ENCODE results near the gene HTD2.
"Not testable (repeated sequence)": the region's sequence is repeated elsewhere in the genome, so short reads cannot be mapped to it uniquely, and the experiment has no call there.

HTD2 gene

GRCh38 chr3:58333206-58334012, 27.1 kb downstream of the HTD2 start:
- peak; percentile 41 for DNase-seq

DNA sequence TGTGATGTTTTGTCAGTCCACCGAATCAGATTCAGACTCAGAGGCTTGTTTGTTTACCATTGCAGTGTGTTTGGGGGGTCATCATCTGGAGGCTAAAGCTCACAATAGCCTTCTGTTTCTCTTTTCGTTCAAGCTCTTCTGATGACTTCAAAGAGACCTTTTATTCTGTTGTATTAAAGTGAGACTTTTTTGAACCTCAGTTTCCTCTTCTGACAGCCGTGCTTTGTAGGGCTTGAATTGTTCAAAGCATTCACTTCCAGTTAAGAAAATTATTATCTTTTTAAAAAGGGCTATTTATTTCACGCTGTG, 27.6 kb downstream of the HTD2 start:
- no peak for DNase-seq

GRCh38 chr3:58334506-58334884, 28.2 kb downstream of the HTD2 start:
- no peak for DNase-seq

- DNase-seq: no peak
Observed at GRCh38 chr3:58335652-58335947, 29.3 kb downstream of the HTD2 start.

DNA sequence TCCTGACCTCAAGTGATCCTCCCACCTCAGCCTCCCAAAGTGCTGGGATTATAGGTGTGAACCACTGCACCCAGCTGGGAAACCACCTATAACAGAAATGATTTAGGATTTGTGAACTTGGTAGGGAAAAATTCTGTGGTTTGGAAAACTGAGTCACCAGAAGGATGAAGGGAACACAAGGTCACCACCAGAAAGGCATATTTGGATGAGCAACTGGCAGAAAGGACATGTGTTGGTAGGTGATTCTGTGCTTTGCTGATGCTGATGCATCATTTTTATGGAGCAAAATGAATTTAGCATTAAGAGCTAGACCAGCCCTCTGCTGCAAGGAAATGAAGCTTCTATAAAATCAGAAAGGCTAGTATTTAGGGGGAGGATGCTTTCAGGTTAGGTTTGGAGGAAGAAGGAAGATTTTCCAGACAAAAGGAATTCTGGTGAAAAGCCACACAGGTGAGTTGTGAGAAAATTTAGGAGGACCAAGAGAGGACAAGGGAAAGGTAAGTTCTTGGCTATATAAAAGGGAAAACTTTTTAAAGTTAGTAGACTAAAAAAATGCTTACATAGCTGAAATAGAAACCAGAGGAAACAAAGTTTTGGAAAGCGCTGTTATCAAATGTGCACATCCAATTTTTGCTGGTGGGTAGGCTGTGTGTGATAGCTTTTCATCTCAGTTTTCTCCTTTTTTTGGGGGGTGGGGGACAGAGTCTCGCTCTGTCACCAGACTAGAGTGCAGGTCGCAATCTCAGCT, 30.0 kb downstream of the HTD2 start:
- peak; percentile 94 for DNase-seq

DNA sequence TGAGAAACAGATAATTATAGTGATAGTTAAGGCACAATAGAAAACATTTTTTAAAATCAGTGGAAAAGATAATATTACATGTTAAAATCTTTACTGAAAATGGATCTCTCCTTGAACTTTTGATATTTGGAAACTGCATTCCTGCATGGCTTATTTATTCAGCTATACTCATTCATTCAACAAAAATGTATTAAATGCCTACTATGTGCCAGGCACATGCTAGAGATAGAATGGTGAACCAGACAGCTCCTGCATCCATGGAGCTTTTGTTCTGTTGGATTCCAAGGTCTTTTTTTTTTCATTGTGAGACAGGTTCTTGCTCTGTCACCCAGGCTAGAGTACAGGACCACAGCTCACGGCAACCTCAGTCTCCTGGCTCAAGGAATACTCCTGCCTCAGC, 30.9 kb downstream of the HTD2 start:
- DNase-seq: no peak

GRCh38 chr3:58339146-58339545, 32.8 kb downstream of the HTD2 start:
- not testable (repeated sequence) for DNase-seq

DNA sequence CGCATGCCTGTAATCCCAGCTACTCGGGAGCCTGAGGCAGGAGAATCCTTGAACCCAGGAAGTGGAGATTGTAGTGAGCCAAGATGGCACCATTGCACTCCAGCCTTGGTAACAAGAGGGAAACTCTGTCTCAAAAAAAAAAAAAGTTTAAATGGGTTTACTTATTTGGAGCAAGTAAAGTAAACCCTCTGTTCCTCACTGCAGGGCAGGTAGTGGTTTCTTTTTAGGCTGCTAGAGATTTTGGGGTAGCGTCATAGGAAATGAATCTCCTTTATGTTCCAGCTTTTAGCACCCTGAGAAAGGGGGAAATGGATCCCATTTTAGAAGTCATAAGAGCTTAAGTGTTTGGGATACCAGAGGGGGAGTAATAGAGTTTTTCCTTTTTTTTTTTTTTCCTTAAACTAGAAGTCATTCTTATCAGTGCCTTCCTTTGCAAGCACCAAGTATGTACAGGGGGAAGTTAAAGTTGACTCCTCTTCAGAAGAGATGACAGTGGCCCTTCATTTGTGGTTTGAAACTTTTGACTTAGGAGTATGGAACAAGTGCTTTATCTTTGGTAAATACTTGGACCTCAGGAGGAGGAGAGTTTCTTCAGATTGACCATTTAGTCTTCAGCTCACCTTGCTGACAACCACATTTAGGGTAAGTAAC, 34.4 kb downstream of the HTD2 start:
- DNase-seq: no peak

- DNase-seq: peak; percentile 52
Observed at GRCh38 chr3:58341376-58341775, 35.1 kb downstream of the HTD2 start.

DNA sequence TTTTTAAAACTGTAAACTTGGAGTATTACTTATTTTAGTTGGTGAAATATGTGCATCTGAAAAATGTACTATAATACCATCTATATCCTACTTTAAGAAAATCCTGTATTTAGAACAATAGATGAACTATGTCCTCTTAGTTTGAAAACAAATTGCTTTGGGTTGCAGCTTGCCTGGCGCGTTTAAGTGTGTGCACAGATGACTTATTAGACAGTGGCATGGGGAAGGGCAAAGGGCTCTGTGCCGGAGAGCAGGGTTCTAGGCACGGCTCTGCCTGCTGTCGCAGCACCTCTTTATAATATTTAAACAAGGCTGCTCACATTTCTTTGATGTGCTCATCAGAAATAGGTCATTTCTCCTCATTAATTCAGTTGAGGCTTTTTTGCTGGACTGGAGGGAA, 36.4 kb downstream of the HTD2 start:
- no peak for DNase-seq

GRCh38 chr3:58345457-58345856, 39.1 kb downstream of the HTD2 start:
- peak; percentile 47 for DNase-seq

GRCh38 chr3:58346368-58346767, 40.0 kb downstream of the HTD2 start:
- DNase-seq: no peak

- no peak for DNase-seq
Observed at GRCh38 chr3:58347984-58348383, 41.7 kb downstream of the HTD2 start.

- no peak for DNase-seq
Observed at GRCh38 chr3:58349792-58350626, 43.7 kb downstream of the HTD2 start.

DNA sequence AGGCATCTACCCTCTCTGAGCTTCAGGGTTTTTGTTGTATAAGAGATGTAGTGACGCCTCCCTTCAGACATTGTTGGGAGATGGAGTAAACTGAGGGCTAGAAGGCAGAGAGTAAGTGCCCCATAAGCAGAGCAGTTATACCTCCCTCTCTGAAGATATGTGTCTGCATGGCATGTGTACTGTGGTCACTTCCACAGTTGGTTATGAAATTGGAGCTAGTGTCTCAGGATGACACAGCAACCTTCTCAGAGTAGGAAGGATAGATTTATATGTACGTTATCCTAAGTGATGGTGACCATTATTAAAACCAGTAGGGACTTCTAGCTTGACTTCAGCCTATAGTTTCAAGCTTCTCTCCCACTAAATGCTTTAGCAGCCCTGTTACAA, 44.3 kb downstream of the HTD2 start:
- peak; percentile 32 for DNase-seq

GRCh38 chr3:58351920-58352319, 45.6 kb downstream of the HTD2 start:
- DNase-seq: no peak

GRCh38 chr3:58352626-58353025, 46.3 kb downstream of the HTD2 start:
- DNase-seq: no peak

DNA sequence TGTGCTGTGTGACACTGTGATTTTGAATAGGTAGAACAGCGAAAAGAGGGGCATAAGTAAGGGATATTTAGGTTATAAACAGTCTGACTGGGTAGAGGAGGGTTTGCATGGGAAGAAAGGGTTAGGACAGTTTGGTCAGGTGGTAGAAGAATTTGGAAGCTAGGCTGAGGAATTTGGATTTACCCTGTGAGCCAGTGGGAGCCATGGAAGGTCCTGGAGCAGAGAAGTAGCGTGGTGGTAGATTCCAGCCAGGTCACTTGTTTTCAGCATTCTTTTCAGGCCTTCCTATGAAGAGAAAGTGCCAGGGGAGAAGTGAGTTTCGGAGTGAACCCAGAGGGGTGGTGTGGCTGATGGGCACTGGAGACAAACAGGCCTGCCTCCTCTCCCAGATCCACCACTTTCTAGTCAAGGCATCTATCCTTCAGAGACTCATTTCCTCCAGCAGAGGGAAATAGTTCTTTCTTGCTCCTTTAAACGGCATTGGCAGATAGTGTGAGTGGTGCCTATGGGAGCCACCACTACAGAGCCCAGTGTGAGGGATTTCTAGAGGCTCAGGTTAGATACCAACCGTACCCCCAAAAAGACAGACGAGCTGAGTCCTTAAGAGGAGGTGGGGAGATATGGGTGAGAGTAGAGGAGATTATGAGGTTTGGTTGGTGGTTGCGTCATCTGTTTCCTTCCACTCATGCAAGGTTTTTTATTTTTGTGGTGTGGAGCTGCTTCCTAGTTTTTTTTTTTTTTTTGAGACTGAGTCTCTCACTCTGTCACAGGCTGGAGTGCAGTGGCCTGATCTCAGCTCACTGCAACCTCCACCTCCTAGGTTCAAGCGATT, 47.6 kb downstream of the HTD2 start:
- peak; percentile 22 for DNase-seq

DNA sequence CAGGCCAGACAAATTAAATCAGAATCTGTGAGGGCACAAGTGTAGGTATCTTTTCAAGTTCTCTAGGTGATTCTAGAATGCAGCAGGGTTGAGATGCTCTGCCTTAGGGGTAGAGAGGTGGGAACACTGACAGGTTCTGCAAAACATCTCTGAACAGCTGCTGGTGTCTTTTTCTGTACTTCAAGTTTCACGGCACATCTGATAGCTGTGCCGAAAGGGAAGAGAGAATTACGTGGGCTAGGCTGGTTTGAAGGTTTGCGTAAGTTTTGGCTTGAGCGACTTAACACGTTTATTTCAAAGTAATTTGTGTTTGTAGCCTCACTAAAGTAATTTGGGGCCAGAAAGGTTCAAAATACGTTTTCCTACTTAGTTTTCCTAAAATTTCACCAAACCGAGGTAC, 48.9 kb downstream of the HTD2 start:
- DNase-seq: no peak

DNA sequence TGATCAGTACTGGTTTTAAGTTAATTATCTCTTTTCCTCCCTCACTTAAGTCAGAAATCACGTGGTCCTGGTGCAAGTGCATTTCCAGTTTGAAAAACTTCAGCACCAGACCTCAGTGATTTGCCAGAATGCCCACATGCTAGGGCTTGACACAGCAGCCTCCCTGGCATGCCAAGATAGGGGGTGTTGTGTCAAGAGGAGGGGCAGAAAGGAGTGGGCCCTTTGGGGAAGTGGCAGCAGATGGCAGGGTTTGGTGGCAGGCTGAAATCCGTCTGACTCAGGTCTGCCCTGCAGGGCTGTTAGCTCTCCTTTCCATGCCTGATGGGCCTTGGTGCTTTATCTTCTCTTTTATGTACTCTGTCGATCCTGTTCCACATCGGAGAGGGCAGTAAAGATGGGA, 49.7 kb downstream of the HTD2 start:
- no peak for DNase-seq

- DNase-seq: peak; percentile 25
Observed at GRCh38 chr3:58357402-58357801, 51.1 kb downstream of the HTD2 start.

DNA sequence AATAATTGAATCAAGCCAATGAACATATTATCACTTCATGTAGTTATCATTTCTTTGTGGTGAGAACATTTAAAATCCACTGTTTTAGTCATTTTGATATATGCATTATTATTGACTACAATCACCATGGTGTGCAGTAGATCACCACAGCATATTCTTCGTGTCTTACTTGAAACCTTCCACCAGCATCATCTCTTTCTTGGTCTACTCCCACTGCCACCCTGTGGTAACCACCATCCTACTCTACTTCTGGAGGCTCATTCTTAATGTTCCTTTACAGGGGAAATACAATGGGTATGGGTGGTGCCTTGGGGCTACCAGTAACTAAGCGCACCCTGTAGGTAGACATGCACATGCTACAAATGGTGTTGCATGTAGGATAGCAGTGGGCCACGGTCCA, 51.8 kb downstream of the HTD2 start:
- no peak for DNase-seq

DNA sequence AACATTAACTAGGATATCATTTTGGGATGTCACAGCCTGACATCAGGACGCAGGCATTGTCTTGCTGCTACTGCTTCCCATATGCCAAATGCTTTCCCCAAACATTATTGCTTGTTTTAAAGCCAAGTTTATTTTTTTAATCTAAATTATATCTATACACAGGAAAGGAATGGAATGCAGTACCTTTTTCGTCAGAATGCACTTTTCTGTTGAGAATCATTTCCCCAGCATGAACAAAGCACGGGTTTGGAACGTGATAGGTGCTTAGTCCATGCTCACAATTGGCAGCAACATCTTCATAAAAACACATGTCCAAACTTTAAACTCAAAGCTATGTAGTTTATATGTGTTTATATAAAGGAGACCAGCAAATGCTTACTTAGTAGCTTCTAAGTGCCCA, 52.5 kb downstream of the HTD2 start:
- no peak for DNase-seq
